WTC11 (cell line): ENCODE results near the gene PDCD1.

Experiments used
- ATF1 ChIP-seq: sonication (generic); formaldehyde crosslinking; IDR thresholded peaks from 2 replicates; pipeline ENCODE4 v1.8.1; 2023; ENCODE audit warnings: mild to moderate bottlenecking, moderate library complexity, missing genetic modification reagents
- NFE2L1 ChIP-seq: sonication (generic); formaldehyde crosslinking; IDR thresholded peaks from 2 replicates; pipeline ENCODE4 v1.8.1; 2023; ENCODE audit warnings: missing genetic modification reagents
- NR2C2 ChIP-seq: sonication (generic); formaldehyde crosslinking; IDR thresholded peaks from 2 replicates; pipeline ENCODE4 v1.8.0; 2022; ENCODE audit warnings: mild to moderate bottlenecking, missing genetic modification reagents
- TEAD4 ChIP-seq: sonication (generic); formaldehyde crosslinking; IDR thresholded peaks from 2 replicates; pipeline ENCODE4 v1.8.0; 2022; ENCODE audit warnings: mild to moderate bottlenecking, missing genetic modification reagents
- TF ChIP-seq, protein P1 (sequence below): sonication (generic); formaldehyde crosslinking; IDR thresholded peaks from 2 replicates; pipeline ENCODE4 v1.8.0; 2022; ENCODE audit warnings: mild to moderate bottlenecking, missing genetic modification reagents

DNA sequence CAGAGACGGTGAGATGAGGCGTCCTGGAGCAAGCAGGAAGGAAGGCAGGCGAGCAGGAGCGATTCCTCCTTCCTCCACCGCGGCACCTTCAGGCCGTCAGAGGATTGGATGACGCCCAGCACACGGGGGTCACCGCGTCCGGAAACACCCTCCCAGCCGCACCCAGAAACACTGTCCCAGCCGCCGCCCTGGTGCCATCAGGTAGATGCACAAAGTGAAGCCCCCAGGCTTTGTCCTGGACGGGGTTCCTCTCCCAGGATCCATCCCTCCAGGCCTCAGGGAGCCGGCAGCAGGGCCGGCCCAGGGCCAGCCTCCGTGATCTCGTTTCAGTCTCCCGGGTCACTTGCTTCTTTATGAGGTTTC, 42.3 kb upstream of the PDCD1 start:
- TF ChIP-seq ATF1 (no peak), NFE2L1 (CRISPR knock-in tag) (no peak), TEAD4 (CRISPR knock-in tag) (no peak), NR2C2 (CRISPR knock-in tag) (no peak)
- TF ChIP-seq, protein P1, sequence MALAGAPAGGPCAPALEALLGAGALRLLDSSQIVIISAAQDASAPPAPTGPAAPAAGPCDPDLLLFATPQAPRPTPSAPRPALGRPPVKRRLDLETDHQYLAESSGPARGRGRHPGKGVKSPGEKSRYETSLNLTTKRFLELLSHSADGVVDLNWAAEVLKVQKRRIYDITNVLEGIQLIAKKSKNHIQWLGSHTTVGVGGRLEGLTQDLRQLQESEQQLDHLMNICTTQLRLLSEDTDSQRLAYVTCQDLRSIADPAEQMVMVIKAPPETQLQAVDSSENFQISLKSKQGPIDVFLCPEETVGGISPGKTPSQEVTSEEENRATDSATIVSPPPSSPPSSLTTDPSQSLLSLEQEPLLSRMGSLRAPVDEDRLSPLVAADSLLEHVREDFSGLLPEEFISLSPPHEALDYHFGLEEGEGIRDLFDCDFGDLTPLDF: no peak
